GM19395 (cell line): Measurements from ENCODE around the gene SH2D6.
"Not testable (repeated sequence)": the region's sequence is repeated elsewhere in the genome, so short reads cannot be mapped to it uniquely, and the experiment has no call there.

Experiments used
- ATAC-seq: cut with Tn5 transposase; IDR thresholded peaks from one replicate; pipeline ENCODE4 v1.9.1; 2021; ENCODE audit warnings: mild to moderate bottlenecking, moderate library complexity; ENCODE audit not compliant: unreplicated experiment

SH2D6 gene

GRCh38 chr2:85438201-85439024, 19.9 kb downstream of the SH2D6 start:
- ATAC-seq = peak; percentile 13

GRCh38 chr2:85439025-85439472, 20.5 kb downstream of the SH2D6 start:
- ATAC-seq = no peak

- ATAC-seq = not testable (repeated sequence)
These were observed 21.1 kb downstream of the SH2D6 start for GRCh38 chr2:85439569-85439968.

- no peak for ATAC-seq
These were observed 21.5 kb downstream of the SH2D6 start for GRCh38 chr2:85439986-85440385.

GRCh38 chr2:85440729-85441128, 22.2 kb downstream of the SH2D6 start:
- ATAC-seq = no peak

- no peak for ATAC-seq
These were observed 23.4 kb downstream of the SH2D6 start for GRCh38 chr2:85441864-85442263.

- ATAC-seq = no peak
These were observed 26.2 kb downstream of the SH2D6 start for GRCh38 chr2:85444629-85445172.

- ATAC-seq = no peak
These were observed 27.1 kb downstream of the SH2D6 start for GRCh38 chr2:85445316-85446295.

GRCh38 chr2:85446296-85447221, 28.0 kb downstream of the SH2D6 start:
- no peak for ATAC-seq

- ATAC-seq = no peak
These were observed 28.7 kb downstream of the SH2D6 start for GRCh38 chr2:85447222-85447585.

GRCh38 chr2:85448461-85449213, 30.1 kb downstream of the SH2D6 start:
- ATAC-seq = no peak

- no peak for ATAC-seq
These were observed 30.7 kb downstream of the SH2D6 start for GRCh38 chr2:85449214-85449588.

GRCh38 chr2:85452237-85452636, 33.7 kb downstream of the SH2D6 start:
- ATAC-seq = no peak

- ATAC-seq = no peak
These were observed 35.1 kb downstream of the SH2D6 start for GRCh38 chr2:85453571-85453970.

- no peak for ATAC-seq
These were observed 37.1 kb downstream of the SH2D6 start for GRCh38 chr2:85455552-85456090.

- no peak for ATAC-seq
These were observed 38.5 kb downstream of the SH2D6 start for GRCh38 chr2:85457043-85457442.

GRCh38 chr2:85457877-85458316, 39.4 kb downstream of the SH2D6 start:
- ATAC-seq = no peak

- ATAC-seq = no peak
These were observed 40.4 kb downstream of the SH2D6 start for GRCh38 chr2:85458601-85459563.
